Activated CD4-positive, alpha-beta T cell treated with anti-CD3 and anti-CD28 coated beads, Interleukin-2, Interleukin-6, amounts not matched to agents 100 ng/mL and 50 ng/mL, durations not matched to agents 16 hours and 8 hours (primary cell): ENCODE data around the gene DKC1.
A peak's percentile ranks its signal among the peaks of the same experiment; 100 is the strongest.

Experiments
- DNase-seq: peaks from one replicate; pipeline ENCODE4 v3.0.0-alpha.2; 2020

DKC1 gene

DNA sequence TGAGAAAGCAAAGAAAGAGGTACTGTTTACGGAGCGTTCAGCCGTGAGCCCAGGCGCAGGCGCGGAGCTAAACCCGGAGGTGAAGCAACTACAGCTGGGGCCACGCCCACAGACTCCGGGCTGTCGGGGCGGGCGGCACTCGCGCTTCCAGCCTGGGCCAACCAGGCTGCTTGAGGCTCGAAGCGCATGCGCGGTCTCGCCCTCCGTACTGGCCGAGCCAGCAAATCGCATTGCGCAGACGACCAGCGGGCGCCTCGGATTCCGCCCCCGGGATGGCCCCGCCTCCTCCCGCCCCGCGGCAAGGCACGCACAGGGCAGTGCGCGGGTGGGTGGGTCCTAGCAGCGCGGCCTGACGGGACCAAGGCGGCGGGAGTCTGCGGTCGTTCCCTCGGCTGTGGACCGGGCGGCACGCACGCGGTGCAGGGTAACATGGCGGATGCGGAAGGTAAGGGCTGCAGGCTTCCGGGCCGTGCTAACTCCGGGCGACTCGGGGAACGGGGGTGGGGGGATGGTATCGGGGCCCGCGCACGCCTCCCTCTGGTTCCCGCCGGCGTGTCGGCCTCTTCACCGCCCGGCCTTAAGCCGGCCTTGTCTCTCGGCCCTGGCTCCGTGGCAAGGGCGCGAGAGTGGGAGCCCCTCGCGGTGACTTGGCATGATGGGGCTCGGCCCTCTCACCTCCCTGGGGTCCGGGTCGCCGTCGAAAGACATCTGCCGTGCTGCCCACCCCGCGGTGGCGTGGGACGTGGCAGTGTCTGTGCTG lies at the start of gene DKC1:
Gene DKC1 (plus strand): TSS at position 328 of the 760 bp plus-strand sequence. CDS start 102 bp downstream, at position 430.
- DNase-seq, result peak; percentile 97

DNA sequence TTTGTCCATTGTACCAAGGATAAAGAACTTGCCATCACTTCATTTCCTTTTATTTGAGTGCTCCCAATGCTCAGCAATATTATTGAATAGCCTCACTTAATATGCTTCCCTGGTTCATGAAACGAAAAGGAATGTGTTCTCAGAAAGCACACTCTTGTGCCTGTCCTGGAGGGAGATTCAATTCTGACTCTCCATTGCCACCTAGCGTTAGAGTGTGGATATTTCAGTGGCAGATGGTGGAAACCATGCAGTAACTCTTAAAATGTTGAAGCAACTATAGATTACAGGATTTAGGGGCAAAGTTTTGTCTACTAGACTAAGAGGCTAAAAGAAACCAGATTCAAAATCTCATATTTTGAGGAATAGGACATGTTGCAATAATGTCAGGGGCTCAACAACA lies 47.7 kb upstream of the DKC1 start:
- peak; percentile 80 for DNase-seq

DNA sequence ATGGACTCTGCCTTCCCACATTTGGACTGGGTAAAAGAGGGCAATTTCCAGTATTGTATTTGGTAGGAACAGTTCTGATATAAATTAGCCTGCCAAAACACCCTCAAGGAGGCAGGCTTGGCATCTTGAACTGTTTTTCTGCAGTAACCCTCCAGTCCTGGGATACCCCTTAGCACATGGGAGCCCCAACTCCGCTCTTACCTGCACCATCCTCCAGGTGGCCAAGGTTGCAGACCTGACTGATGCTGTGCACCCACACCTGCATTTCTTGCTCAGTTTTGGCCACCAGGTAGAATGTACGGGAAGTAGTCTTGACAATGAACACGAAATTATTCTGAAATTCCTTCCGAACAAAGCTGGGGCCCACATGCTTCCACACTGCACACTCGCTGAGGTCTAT lies 46.8 kb upstream of the DKC1 start:
- no peak for DNase-seq

DNA sequence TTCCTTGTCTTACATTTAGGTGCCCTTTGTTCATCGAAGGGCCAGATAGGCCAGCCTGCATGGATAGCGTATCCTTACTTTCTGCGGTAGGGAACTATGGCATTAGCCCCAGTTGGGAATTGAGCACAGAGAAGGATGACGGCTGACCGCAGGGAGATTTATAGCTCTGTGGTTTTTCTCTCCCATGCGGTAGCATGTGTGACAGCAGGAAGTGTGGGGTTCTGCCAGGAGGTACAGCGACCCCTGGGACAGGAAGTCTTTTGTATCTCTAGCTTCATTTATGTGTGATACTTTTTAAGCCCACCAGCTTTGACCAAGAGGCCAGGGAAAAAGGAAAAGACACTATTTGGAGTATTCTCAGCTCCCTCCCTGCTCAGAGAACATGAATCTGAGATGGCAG lies 44.8 kb upstream of the DKC1 start:
- DNase-seq, result peak; percentile 39

DNA sequence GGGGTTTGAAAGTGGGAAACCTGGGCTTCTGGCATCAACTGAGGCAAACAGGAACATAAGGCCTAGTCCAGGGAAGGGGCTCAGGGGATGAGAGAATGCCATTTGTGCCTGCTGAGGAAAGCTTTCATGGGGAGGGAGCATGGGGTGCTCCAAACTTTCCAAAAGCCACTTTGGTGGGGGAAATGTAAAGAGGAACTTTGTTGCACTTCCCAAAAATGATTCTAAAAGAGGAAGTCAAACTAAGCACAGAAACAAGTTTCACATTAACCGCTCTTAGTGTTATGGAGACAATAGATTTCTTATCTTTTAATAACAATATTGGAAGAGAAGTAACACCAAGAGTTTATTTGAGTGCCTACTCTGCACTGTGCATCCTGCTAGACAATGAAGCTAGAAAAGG lies 44.0 kb upstream of the DKC1 start:
- no peak for DNase-seq

DNA sequence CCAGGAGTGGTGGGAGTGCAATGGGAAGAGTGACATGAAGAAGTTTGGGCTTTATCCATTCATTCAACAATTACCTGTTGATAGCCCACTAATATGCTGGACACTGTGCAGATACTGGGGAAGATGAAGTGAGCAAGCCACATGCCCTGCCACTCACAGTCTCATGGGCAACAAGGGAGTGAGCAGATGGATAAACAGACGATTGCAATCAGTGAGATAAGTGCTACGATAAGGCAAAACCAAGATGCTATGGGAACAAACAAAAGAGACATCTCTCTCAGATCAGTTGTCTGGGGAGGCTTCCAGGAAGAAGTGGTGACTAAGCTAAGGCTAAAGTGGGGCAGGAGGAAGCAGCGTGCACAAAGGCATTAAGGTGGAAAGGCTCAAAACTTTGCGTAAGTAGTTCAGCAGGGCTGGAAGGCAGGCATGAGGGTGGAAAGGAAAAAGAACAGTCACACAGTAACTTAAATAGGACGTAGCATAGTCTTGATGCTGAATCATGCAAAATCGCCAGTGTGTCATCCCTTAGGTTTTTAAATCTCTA lies 43.5 kb upstream of the DKC1 start:
- DNase-seq, result peak; percentile 79

DNA sequence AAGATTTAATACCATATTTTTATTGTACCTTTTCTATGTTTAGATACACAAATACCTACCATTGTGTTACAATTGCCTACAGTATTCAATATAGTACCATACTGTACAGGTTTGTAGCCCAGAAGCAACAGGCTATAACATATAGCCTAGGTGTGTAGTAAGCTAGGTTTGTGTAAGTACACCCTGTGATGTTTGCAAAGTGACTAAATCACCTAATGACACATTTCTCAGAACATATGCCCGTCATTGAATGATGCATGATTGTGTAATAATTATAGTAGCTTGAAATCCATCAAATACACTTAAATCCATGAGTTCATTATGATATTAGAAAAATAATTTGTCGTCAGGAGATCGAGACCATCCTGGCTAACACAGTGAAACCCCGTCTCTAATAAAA lies 42.6 kb upstream of the DKC1 start:
- DNase-seq, result no peak

DNA sequence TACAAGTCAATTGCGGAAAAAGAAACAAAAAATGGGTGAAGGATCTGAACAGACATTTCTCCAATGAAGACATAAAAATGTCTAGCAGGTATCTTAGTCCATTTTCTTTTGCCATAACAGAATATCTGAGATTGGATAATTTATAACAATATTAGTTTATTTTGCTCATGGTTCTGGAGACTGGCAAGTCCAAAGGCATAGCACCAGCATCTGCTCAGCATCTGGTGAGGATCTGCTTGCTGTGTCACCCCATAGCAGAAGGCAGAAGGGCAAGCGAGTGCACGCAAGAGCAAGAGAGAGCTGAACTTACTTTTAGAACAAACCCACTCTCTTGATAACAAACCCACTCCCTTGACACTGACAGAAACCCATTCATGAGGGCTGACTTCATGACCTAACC lies 41.5 kb upstream of the DKC1 start:
- DNase-seq, result no peak

DNA sequence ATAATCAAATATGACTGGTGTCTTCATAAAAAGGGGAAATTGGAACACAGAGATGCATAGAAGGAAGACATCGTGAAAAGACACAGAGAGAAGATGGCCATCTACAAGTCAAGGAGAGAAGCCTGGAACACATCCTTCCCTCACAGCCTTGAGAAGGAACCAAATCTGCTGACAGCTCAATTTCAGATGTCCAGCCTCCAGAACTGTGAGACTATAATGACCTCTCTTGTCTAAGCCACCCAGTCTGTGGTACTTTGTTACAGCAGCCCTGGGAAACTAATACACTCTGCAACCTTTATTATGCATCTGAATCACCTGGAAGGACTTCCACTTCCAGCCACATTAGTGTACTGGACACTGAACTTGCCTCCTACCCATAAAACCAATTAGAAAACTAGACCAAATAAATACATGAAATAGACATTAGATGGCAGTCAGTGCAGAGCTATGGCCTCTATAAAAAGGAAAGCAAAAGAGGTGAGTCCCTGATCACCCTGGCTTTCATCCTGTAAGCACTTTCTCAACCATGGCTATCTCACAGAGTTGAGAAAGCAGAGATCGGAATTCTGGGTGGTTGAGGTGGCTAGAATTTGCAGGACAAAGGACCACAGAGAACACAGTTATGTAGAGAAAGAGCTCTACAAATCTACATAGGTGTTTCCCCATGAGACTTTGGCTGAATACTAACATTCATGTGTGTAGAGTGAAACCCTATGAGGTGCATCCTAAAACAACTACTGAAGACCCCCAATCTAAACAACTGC lies 37.5 kb upstream of the DKC1 start:
- DNase-seq, result no peak

DNA sequence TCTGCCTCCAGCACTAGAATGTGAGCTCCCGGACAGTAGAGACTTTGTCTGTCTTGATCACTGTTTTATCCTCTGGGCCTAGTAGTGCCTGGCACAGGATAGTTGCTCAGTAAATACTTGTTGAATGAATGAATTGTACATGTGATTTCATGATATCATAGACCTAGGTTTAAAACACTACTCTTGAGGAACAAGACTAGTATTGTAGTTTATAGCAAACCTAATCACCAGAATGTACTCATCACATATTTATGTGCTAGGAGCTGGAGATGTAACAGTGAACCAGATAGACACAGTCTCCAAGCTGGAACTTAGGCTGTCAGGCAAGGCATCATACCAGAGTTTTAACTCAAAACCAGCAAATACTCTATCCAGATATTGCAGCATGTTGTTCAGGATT lies 35.2 kb upstream of the DKC1 start:
- no peak for DNase-seq

DNA sequence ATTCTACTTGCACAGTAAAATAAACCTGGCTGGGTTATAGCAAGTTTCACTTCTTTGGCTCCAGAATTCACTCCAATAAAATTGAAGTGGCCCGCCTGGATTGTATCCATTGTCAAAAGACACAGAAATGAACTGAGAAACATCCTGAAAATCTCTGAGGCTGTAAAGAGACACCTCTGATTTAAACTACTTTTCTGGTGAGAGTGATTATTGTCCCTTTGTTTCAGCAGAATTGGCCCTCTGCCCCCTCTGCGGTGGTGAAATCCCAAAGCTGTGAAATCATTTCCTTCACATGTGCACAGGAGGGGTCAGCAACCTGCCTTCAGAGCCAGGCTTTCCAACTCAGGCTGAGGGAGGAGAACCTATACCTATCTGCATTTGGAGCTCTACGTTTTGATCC lies 34.8 kb upstream of the DKC1 start:
- DNase-seq, result no peak

DNA sequence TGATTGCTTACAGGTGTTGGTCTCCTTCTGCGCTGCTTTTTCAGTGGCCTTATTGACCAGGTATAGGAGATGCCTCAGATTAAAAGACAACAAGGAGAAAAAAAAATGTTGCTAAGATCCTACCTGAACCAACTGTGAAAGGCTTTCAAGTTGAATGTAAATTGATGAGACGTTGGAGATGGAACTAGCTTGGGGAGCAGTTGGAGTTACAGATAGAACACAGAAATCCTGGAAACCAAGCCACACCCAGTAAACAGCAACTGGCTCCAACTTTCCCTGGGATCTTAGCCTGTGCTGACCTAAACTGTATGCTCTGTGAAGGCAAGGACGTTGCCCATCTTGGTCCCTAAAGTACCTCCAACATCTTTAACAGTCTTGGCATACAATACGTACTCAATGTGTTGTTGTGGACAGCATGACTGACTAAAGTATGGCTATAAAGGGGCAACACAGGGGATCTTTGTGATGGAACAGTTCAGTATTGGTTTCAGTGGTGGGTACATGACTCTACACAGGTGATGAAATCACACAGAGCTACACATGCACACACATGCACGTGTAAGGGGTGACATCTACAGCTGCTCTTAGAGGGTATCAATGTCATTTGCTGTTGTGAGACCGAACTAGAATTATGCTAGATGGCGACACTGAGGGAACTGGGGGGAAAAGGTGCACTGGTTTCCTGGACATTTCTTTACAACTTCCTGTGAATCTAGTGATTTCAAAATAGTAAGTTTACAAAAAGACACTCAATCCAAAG lies 34.1 kb upstream of the DKC1 start:
- DNase-seq, result no peak

DNA sequence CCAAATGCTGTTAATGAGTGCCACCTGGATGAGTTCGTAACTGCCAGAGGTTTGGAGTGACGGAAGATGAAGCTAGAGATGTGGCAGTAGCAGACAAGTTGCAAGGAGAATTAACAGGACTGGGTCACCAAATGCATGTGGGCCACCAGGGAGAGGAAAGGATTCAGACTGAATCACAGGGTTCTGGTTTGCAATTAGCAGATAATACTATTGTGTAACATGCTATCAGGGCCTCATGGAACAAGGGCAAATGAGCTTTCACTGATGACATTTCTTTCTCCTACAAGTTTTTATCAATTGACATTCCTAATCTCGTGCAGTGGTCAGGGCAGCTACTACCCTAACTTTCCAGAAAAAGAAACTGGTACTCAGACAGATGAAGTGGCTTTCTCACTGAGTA lies 33.2 kb upstream of the DKC1 start:
- no peak for DNase-seq

DNA sequence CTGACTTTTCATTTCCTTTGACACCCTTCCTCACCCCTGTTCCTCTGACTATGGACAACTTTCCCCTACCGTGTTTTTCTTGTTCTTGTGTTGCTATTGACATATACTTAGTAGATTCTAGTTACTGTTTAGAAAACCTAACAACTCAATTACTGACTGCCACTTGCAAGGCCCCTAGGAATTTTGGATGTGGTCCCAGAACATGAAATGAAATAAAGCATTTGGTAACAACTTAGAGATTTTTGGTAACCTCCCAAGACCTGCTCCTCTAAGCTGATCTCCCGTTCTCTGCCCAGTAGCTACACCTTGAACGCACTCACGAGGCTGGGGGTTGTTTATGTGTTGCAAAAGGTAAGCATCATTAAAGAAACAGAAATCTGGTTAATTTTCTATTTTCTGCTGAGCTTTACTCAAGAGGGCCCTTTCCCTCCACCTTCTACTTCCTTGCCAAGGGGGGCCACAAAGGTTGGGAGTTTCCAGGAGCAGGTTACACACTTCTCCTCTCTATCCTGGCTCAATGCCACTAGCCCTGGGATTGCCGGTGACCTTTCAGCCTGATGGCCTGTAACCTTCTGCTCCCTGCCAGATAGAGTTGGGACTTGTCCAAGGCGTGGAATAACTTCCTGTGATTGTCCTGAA lies 32.3 kb upstream of the DKC1 start:
- DNase-seq, result no peak

DNA sequence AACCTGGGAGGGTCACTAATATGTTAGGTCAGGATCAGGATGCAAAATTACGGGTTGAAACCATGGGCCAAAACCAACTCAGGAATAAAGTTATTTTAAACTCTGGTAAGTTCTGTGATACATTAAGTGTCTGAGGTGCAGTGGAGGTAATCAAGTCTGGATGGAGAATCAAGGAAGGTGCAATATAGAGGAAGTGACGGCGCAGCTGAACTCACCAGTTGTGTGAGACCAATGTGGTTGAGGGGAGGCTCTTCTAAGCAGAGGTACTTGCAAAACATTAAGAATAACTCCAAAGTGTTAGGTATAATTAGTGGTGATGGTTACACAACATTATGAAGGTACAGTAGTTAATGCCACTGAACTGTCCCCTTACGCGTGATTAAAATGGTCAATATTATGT lies 31.5 kb upstream of the DKC1 start:
- DNase-seq, result no peak

DNA sequence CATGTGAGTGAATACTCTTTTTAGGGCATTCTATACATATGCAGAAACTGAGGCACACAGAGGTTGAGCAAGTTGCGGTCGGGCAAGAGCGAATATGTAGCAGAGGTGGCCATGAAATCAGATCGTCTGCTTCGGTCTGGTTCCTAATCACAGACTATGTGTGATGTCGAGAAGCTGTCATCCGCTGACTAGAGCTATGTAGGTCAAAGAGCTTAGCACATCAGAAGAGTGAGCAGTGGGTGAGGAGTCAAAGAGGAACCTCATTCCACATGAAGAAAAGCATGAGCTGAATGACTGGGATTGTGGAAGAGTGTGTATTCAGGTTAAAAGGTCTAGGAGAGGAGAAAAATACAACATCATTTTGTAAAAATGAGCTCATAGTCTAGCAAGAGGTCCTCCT lies 30.8 kb upstream of the DKC1 start:
- DNase-seq, result no peak

DNA sequence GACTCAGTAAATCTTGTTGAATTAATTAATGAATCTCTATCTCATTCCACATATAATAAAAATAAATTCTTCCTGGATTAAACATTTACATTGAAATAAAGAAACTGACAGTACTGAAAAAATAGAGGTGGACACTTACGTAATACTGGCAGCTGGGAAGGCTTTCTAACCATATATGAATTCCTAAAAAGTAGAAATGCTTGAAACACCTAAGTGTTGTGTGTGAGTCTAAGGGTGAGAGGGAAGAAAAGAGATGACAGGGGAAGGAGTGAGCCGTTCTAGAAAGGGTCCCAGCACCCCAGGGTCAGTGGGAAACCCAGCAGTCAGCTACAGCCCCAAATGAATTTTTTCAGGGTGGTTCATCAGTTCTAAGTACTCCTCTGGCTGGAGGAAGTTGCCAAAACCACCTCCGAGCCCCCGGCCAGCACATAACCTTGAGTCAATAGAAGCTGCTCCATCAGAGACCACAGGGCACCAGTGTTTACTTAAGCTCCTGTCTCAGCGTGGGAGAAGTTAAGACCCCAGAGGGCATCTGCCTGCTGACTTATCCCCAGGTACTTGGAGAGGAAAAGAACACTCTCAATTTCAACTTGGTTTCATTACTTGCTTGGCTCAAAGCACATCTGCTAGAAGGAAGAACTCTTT lies 30.1 kb upstream of the DKC1 start:
- DNase-seq, result no peak

DNA sequence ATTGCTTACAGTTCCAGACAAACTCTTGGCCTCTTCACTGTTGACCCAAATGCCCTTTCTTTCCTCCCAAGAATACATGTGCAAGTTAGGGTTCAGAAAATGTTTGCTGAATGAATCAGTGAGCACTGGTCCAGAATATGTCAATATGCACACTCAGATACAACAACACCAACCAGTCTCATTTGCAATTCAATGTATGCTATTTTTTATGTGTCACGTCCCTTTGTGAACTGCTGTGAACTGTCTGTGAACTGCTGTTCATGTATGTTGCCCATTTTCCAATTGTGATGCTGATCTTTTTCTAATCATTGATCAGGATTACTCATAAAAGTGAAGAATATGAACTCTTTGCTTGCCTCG lies 29.6 kb upstream of the DKC1 start:
- no peak for DNase-seq

DNA sequence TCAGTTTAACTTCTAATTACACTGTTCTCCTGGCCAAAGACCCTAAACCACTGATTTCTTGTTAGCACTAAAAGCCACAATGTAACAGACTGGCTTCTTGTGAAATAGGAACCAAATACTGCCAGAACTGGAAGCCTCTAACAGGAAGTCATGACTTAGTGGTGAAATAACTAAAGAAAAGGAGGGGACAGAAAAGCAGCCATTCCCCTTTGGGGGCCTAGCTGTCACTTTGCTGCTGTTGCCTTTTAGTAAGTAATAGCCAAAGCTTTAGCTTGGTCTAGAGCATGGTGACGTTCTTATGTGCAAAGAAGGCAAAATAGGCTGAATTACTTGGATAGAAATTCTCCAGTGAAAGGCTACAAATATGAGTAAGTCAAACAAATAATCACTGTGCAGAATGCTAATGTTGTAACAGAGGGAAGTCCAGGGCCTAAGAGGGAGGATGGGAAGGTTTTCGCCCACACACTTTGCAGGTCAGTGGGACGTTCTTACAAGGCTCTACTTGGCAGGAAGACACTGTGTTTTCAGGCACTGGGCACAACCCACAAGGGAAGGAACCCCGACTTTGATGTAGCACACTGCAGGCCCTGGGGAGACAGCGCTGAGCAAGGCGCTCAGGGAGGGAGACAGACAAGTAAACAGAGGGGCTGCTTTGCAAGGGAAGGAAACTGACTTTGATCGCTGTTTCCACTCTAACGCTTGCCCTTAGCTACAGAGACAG lies 28.4 kb upstream of the DKC1 start:
- peak; percentile 55 for DNase-seq

DNA sequence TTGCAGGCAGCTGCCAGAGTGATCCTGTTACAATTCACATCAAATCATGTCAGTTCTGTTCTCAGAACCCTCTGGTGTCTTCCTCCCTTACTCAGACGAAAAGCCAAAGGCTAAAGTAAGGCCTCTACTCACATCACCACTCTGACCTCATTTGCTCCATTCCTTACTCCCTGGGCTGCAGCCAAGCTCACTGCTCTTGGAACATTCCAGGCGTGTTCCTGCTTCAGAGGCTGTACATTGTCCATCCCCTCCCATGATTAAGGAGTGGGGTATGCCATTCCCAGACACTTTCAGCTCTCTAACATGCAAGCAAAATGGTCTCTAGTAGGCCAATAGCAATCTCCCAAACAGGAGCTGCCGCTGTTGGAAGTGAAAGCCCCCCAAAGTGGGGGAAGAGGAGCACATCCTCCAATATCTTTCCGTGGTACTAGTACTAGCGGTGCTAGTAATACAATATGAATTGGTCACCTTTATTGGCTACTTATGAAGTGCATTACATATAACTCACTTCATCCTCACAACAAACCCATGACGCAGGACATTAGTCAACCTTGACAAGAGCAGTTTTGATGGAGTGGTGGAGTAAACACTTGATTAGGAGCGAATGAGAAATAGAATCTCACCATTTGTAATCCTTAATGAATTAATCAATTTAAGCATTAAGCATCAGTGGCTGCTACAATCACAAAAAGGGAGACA lies 26.8 kb upstream of the DKC1 start:
- DNase-seq, result no peak

DNA sequence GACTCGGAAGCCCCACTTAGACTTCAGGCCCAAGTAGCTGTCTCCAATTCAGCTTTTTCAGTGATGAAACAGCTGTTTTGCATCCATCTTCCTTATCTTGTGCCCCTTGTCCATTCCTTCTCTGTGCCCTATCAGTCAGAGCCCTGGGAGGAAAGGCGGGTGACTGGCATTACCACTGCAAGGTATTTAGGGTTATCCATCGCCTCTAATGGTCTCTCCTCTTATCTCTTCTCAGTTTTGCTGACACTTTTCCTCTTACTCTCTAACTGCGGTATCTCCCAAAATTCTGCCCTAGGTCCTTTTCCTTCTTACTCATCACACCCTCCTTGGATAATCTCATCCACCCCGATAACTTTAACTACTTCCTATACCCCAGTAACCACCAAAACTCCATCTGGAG lies 25.5 kb upstream of the DKC1 start:
- no peak for DNase-seq
